Breast epithelium (tissue), 3 donors: Measurements from ENCODE around the gene CCDC81.

Source experiments
- POLR2A ChIP-seq: fragments of 450-650 bp; IDR thresholded peaks from one replicate; pipeline ENCODE4 v1.6.1; 2016; ENCODE audit warnings: antibody characterized with exemption, mild to moderate bottlenecking, moderate library complexity
- POLR2AphosphoS5 ChIP-seq, 3 donors: sonication (generic); formaldehyde crosslinking; IDR thresholded peaks; one replicate each; pipeline ENCODE4 v1.6.1; 2017; ENCODE audit warnings: antibody characterized with exemption in 3 of 3
- TF ChIP-seq, protein P1 (sequence below), 3 donors: fragments of 450-650 bp; IDR thresholded peaks; one replicate each; pipeline ENCODE4 v1.5.1; 2016 to 2017; ENCODE audit warnings: antibody characterized with exemption in 3 of 3, mild to moderate bottlenecking in 3 of 3, moderate library complexity in 3 of 3

DNA sequence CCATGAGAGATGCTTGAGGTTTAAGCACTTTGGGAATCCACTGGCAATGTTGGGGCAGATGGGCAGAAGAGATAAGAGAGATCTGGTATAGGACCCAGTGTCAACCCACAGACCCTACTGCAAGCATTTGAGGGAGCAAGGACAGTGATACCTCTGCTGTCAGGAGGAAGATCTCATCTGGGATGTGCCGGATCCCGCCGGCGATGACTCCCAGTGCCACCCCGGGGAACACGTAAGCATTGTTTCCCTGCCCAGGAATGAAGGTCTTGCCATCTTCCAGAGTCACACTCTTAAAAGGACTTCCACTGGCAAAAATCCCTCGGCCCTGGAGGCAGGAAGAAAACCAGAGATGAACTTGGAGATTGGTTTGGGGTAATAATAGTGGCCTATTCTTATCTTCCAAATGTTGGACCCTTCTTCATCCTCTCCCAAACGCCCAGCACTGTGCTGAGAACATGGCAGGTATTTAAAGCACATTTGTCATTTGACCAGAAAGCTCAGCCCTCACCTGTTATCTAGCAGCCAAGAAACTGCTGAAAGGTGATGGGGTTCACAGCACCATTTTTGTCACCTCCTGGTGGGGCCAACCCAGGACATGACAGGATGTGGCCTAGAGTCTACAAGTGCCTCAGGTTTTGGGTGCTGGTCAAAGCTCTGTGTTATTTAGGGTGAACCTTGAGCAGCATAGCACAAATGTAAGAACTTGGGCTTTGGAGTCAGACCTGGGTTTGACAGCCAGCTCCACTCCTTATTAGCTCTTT lies 71.7 kb downstream of the CCDC81 start:
- TF ChIP-seq, protein P1, sequence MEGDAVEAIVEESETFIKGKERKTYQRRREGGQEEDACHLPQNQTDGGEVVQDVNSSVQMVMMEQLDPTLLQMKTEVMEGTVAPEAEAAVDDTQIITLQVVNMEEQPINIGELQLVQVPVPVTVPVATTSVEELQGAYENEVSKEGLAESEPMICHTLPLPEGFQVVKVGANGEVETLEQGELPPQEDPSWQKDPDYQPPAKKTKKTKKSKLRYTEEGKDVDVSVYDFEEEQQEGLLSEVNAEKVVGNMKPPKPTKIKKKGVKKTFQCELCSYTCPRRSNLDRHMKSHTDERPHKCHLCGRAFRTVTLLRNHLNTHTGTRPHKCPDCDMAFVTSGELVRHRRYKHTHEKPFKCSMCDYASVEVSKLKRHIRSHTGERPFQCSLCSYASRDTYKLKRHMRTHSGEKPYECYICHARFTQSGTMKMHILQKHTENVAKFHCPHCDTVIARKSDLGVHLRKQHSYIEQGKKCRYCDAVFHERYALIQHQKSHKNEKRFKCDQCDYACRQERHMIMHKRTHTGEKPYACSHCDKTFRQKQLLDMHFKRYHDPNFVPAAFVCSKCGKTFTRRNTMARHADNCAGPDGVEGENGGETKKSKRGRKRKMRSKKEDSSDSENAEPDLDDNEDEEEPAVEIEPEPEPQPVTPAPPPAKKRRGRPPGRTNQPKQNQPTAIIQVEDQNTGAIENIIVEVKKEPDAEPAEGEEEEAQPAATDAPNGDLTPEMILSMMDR (IDR thresholded peaks at IDR 0.05): no peak
- TF ChIP-seq POLR2AphosphoS5 (IDR thresholded peaks at IDR 0.05) (no peak), POLR2A (no peak)
